ENCODE data around the gene DLG1.

DLG1 gene

GRCh38 chr3:197023998-197024651 is 274.3 kb downstream of the DLG1 start:
- H3K4me1 ChIP-seq (ENCODE audit: control insufficient read depth, insufficient read depth, low read length), result peaks cover 9% of the 10 kb centered on the region
- no peaks in the 10 kb centered on the region for H3K9me3 ChIP-seq (ENCODE audit: control insufficient read depth, insufficient read depth, low read length)
- peaks cover 17% of the 10 kb centered on the region for H3K36me3 ChIP-seq (ENCODE audit: control insufficient read depth, insufficient read depth, low read length)
- H3K9ac ChIP-seq (ENCODE audit: low read depth, low read length), result no peak overlapping the region
- H3K27me3 ChIP-seq (ENCODE audit: control insufficient read depth, insufficient read depth, low read length), result peaks cover 8% of the 10 kb centered on the region
- H3K4me3 ChIP-seq (ENCODE audit: low read depth, low read length), result no peak overlapping the region

DNA sequence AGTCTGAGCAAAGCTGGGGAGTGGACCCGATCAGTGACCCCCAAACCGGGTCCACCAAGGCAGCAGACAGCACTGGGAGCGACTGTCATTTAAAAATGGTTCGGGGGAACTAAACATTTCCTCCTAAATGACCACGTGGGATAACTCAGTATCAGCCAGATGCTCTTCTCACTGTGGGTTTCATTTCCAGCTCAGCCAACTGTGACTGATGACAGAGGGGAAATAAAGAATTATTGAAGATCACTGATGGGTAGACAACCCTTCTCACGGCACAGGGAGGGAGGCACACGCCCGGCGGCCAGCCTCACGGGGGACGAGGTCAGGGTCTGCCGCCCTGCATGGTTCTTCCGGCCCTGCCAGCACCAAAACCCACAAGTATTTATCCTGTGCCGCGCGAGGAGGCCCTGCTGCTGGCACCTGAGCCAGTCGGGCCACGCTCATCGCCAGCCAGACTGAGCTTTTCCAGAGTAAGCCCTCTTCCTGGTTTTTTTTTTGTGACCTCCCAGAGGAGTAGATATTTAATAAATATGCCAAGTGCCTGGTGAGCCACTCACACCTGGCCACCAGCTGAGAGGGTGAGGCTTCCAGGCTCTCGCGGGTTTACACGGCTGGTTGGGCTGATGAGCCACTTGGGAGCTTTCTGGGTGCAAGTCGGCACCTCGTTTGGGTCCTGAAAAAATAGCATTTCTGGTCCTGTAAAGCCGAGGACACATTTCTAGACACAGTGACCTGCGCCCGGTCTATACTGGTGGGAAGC is 275.0 kb downstream of the DLG1 start:
- peaks cover 17% of the 10 kb centered on the region for H3K36me3 ChIP-seq (ENCODE audit: control insufficient read depth, insufficient read depth, low read length)
- peaks cover 6% of the 10 kb centered on the region for H3K4me1 ChIP-seq (ENCODE audit: control insufficient read depth, insufficient read depth, low read length)

GRCh38 chr3:197022405-197023231 is 275.8 kb downstream of the DLG1 start:
- H3K4me1 ChIP-seq (ENCODE audit: control insufficient read depth, insufficient read depth, low read length), result peaks cover 5% of the 10 kb centered on the region
- no peaks in the 10 kb centered on the region for H3K27me3 ChIP-seq (ENCODE audit: control insufficient read depth, insufficient read depth, low read length)
- peaks cover 17% of the 10 kb centered on the region for H3K36me3 ChIP-seq (ENCODE audit: control insufficient read depth, insufficient read depth, low read length)
- no peak overlapping the region for H3K9ac ChIP-seq (ENCODE audit: low read depth, low read length)
- no peak overlapping the region for H3K4me3 ChIP-seq (ENCODE audit: low read depth, low read length)
- no peaks in the 10 kb centered on the region for H3K9me3 ChIP-seq (ENCODE audit: control insufficient read depth, insufficient read depth, low read length)

More for the DNA sequence above, 275.0 kb downstream of the DLG1 start:
- H3K9ac ChIP-seq (ENCODE audit: low read depth, low read length), result no peak overlapping the region
- H3K4me3 ChIP-seq (ENCODE audit: low read depth, low read length), result no peak overlapping the region
- H3K9me3 ChIP-seq (ENCODE audit: control insufficient read depth, insufficient read depth, low read length), result no peaks in the 10 kb centered on the region
- H3K27me3 ChIP-seq (ENCODE audit: control insufficient read depth, insufficient read depth, low read length), result peaks cover 5% of the 10 kb centered on the region

DNA sequence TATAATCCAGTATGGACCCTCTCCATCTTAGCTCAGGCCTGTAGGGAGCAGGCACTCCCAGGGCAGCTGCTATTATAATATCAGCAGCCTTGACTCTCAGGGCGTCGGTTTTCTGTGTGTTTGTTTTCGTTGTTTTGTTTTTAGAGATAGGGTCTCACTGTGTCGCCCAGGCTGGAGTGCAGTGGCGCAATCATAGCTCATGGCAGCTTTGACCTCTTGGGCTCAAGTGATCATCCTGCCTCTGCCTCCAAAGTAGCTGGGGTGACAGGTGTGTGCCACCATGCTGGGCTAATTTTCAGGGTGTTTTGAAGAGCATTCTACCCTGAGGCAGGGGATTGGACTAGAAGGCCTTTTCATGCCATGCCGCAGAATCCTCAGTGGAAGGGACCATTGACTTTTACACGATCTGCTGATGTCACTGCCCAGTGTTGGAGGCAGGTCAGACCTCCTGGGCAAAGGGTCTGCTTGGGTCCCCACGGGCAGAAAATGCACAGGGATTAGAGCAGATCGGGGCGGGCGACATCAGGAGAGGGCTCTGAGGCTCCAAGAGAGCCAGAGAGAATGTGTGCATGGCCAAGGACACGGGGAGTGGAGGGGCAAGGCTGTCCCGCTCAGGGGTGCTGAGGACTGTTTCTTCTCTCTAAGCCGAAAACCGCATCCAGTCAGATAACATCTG is 276.5 kb downstream of the DLG1 start:
- H3K9me3 ChIP-seq (ENCODE audit: control insufficient read depth, insufficient read depth, low read length), result no peaks in the 10 kb centered on the region
- no peak overlapping the region for H3K4me3 ChIP-seq (ENCODE audit: low read depth, low read length)
- H3K27me3 ChIP-seq (ENCODE audit: control insufficient read depth, insufficient read depth, low read length), result no peaks in the 10 kb centered on the region
- H3K4me1 ChIP-seq (ENCODE audit: control insufficient read depth, insufficient read depth, low read length), result peaks cover 5% of the 10 kb centered on the region
- peaks cover 12% of the 10 kb centered on the region for H3K36me3 ChIP-seq (ENCODE audit: control insufficient read depth, insufficient read depth, low read length)
- no peak overlapping the region for H3K9ac ChIP-seq (ENCODE audit: low read depth, low read length)

DNA sequence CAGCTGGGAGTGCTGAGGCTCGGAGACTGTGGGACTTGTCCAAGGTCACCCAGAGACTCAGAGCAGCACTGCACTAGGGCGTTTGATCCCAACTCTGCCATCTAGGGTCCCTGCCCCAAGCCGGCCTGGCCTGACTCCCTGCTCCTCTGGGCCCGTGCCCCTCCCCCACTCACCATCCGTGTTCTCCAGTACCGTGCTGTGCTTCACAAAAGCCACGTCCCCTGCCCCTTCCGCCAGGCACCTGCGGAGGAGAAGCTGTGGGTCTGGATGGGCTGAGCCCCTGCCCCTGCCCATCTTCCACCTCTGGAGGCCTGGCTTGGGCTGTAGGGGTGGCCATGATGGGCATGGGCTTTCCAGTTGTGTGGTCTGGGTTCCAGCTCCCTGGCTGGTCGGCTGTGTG is 277.2 kb downstream of the DLG1 start:
- no peak overlapping the region for H3K4me3 ChIP-seq (ENCODE audit: low read depth, low read length)
- H3K27me3 ChIP-seq (ENCODE audit: control insufficient read depth, insufficient read depth, low read length), result no peaks in the 10 kb centered on the region
- peaks cover 8% of the 10 kb centered on the region for H3K36me3 ChIP-seq (ENCODE audit: control insufficient read depth, insufficient read depth, low read length)
- no peaks in the 10 kb centered on the region for H3K9me3 ChIP-seq (ENCODE audit: control insufficient read depth, insufficient read depth, low read length)
- no peak overlapping the region for H3K9ac ChIP-seq (ENCODE audit: low read depth, low read length)
- H3K4me1 ChIP-seq (ENCODE audit: control insufficient read depth, insufficient read depth, low read length), result peaks cover 5% of the 10 kb centered on the region

DNA sequence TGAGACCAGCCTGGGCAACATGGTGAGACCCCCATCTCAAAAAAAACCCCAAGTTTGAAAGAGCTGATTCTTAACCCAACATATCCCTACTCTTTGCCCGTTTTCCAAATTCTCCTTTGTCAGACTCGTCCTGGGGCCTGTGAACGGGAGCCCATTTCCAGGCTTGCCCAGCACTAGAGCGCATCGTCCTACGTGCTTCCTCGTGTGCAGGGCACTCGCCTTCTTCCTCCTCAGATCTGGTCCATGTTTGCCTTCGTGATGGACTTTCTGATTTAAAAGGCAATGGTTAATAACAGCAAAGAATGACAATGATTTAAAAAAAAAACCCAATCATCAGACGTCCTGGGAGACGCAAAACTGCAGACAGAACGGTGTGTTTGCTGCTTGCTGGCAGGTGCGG is 278.9 kb downstream of the DLG1 start:
- Histone ChIP-seq H3K9ac (ENCODE audit: low read depth, low read length) (no peak overlapping the region), H3K4me1 (ENCODE audit: control insufficient read depth, insufficient read depth, low read length) (peaks cover 5% of the 10 kb centered on the region), H3K4me3 (ENCODE audit: low read depth, low read length) (no peak overlapping the region), H3K36me3 (ENCODE audit: control insufficient read depth, insufficient read depth, low read length) (no peaks in the 10 kb centered on the region), H3K27me3 (ENCODE audit: control insufficient read depth, insufficient read depth, low read length) (no peaks in the 10 kb centered on the region), H3K9me3 (ENCODE audit: control insufficient read depth, insufficient read depth, low read length) (no peaks in the 10 kb centered on the region)

GRCh38 chr3:197019021-197019420 is 279.4 kb downstream of the DLG1 start:
- H3K36me3 ChIP-seq (ENCODE audit: control insufficient read depth, insufficient read depth, low read length), result no peaks in the 10 kb centered on the region
- H3K4me1 ChIP-seq (ENCODE audit: control insufficient read depth, insufficient read depth, low read length), result peaks cover 5% of the 10 kb centered on the region
- no peaks in the 10 kb centered on the region for H3K27me3 ChIP-seq (ENCODE audit: control insufficient read depth, insufficient read depth, low read length)
- H3K4me3 ChIP-seq (ENCODE audit: low read depth, low read length), result no peak overlapping the region
- H3K9ac ChIP-seq (ENCODE audit: low read depth, low read length), result no peak overlapping the region
- no peaks in the 10 kb centered on the region for H3K9me3 ChIP-seq (ENCODE audit: control insufficient read depth, insufficient read depth, low read length)

GRCh38 chr3:197017003-197017402 is 281.4 kb downstream of the DLG1 start:
- no peak overlapping the region for H3K9ac ChIP-seq (ENCODE audit: low read depth, low read length)
- no peaks in the 10 kb centered on the region for H3K9me3 ChIP-seq (ENCODE audit: control insufficient read depth, insufficient read depth, low read length)
- H3K4me3 ChIP-seq (ENCODE audit: low read depth, low read length), result no peak overlapping the region
- H3K36me3 ChIP-seq (ENCODE audit: control insufficient read depth, insufficient read depth, low read length), result no peaks in the 10 kb centered on the region
- H3K4me1 ChIP-seq (ENCODE audit: control insufficient read depth, insufficient read depth, low read length), result peaks cover 2% of the 10 kb centered on the region
- no peaks in the 10 kb centered on the region for H3K27me3 ChIP-seq (ENCODE audit: control insufficient read depth, insufficient read depth, low read length)

DNA sequence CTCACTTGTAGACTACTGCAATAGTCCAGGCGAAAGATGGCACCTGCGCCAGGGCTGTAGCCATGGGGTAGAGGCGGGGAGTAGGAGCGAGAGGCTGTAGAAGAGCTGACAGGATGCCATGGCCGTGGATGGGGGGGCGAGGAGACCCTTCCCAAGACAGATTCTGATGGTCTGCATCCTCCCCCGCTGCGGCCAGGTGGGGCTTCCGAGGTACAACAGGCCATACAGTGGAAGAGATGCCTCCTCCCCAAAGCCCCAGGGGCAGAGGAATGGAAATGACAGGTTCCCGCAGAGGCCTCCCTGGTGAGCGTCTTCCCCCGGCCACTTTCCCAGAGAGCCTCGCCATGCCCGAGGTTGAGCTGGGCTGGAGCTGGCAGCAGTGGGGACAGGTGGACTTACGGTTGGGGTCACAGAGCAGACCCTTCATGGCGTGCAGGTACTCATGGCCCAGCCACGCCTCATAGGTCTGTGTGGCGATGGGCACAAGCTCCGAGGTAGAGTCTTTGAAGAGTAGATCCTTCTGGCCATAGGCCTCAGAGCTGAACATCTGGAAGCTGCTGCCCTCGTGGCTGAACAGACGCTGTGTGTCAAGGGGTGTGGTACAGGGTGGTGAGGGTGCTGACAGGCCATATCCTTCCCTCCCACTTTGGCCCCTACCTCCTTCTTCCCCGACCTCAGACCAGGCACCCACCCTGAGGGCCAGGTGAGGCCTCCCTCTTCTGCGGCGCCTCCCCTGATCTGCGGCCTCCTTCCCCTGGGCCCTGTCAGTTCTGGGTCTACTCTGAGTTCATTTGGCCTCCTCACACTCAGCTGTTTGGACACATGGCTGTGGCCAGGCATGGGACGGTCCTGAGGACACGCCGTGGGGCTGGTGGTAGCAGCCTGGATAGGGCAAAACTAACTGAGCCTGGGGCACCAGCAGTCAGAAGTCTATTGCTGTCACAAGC is 282.3 kb downstream of the DLG1 start:
- peaks cover under 1% of the 10 kb centered on the region for H3K4me1 ChIP-seq (ENCODE audit: control insufficient read depth, insufficient read depth, low read length)
- no peaks in the 10 kb centered on the region for H3K36me3 ChIP-seq (ENCODE audit: control insufficient read depth, insufficient read depth, low read length)
- H3K9me3 ChIP-seq (ENCODE audit: control insufficient read depth, insufficient read depth, low read length), result no peaks in the 10 kb centered on the region
- no peaks in the 10 kb centered on the region for H3K27me3 ChIP-seq (ENCODE audit: control insufficient read depth, insufficient read depth, low read length)
- H3K4me3 ChIP-seq (ENCODE audit: low read depth, low read length), result no peak overlapping the region
- H3K9ac ChIP-seq (ENCODE audit: low read depth, low read length), result no peak overlapping the region

- H3K36me3 ChIP-seq (ENCODE audit: control insufficient read depth, insufficient read depth, low read length), result no peaks in the 10 kb centered on the region
- no peaks in the 10 kb centered on the region for H3K9me3 ChIP-seq (ENCODE audit: control insufficient read depth, insufficient read depth, low read length)
- no peaks in the 10 kb centered on the region for H3K4me1 ChIP-seq (ENCODE audit: control insufficient read depth, insufficient read depth, low read length)
- no peaks in the 10 kb centered on the region for H3K27me3 ChIP-seq (ENCODE audit: control insufficient read depth, insufficient read depth, low read length)
- no peak overlapping the region for H3K9ac ChIP-seq (ENCODE audit: low read depth, low read length)
- H3K4me3 ChIP-seq (ENCODE audit: low read depth, low read length), result no peak overlapping the region
These were observed 283.4 kb downstream of the DLG1 start for GRCh38 chr3:197014942-197015575.
